Retinal pigment epithelial cell (primary cell): ENCODE data around the gene PDIA6.

ENCODE experiments used
- DNase-seq: peaks from one replicate; pipeline ENCODE4 v3.0.0-alpha.2; 2010; ENCODE audit warnings: low read depth
- H3K4me3 ChIP-seq: 2 replicates; pipeline ENCODE4 v1.5.1; 2011; ENCODE audit warnings: mild to moderate bottlenecking, low read length, control low read depth, moderate library complexity
- CTCF ChIP-seq: conservative IDR thresholded peaks from 2 replicates; pipeline ENCODE4 v1.5.1; 2011; ENCODE audit warnings: low read depth, low read length, control low read depth, inconsistent platforms

The PDIA6 gene

GRCh38 chr2:10832203-10832936, 19.8 kb upstream of the PDIA6 start:
- H3K4me3 ChIP-seq, result no peak overlapping the region
- DNase-seq, result peak; percentile 46
- peak; percentile 93 for TF ChIP-seq CTCF

DNA sequence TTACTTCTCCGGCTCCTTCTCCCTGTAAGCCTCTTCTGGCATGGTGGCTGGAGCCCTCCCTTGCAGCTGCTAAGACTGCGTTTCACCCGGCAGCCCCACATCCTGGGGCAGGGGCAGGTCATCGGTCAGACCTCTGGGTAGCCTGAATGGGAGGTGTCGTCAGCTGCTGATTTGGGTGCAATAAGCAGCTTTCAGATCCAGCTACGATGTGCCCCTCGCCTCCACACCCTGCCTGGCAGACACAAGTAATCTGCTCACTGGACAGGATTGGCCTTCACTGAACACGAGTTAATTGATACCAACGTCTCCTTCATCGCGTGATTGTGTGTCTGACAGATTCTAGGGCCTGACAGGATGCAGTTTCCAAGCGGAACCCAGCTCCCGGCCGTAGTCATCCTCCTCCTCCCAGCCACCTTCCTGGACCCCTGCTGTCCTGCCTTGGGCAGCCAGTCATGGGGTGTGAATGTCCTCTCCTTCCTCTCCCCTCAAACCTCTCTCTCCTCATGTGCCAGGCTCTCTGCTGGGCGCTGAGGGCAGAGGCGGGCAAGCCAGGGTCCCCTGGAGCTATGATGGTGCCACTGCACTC, 18.9 kb upstream of the PDIA6 start:
- DNase-seq, result peak; percentile 10
- peak overlapping the region; percentile 12 for H3K4me3 ChIP-seq
- no peak for TF ChIP-seq CTCF

DNA sequence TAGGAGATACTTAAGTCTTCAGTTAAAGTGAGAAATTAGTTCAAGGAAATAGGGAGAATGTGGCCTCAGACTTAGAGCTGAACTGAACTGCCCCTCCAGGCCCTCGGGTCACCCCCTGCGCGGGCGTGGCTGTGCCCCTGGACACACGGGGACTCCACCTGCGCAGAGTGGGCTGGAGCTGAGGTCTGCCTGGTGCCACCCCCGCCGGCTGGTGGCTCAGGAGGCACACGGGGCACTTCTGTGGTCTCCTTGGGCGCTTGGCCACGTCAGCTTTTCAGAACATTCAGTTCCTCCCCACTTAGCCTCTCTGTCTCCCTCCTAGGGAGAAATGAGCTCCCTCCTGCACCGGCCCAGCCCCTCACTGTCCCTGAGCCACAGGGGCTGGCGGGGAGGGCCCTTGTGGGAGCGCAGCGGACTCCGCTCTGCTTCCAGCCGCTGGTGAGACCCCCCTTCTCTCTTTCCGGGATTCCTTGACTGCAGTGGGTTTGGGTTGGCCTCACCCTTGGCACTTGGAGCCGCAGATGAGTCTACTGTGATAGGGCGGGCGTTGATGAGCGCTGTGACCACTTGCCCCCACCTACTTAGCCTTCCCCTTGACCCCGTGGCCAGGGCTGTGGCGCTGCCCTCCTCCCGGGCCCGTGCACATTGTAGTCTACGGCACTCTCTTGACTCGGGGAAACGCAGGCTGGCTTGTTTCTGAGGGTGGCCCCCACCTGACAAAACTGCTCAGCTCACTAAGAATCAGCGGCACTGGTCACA, 18.2 kb upstream of the PDIA6 start:
- no peak for DNase-seq
- H3K4me3 ChIP-seq, result peak overlapping the region; percentile 12
- TF ChIP-seq CTCF, result no peak

DNA sequence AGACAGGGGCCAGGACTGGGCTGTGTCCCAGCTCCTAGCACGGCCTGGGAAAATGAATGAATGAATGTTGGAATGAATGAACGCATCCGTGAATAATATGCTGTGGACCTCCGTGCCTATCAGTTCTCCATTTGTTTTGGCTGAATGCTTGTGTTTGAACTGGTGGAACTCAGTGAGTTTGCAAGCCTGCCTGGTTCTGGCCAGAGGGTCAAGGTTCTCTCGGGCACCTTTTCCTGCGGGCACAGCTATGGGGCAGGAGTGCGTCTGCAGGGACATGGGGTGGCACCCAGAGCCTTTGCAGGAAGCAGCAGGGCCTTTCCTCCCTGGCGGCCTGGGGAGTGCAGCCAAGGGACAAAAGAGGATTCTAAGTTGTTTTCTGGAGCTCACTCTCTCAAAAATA, 17.6 kb upstream of the PDIA6 start:
- no peak for TF ChIP-seq CTCF
- DNase-seq, result no peak
- no peak overlapping the region for H3K4me3 ChIP-seq

DNA sequence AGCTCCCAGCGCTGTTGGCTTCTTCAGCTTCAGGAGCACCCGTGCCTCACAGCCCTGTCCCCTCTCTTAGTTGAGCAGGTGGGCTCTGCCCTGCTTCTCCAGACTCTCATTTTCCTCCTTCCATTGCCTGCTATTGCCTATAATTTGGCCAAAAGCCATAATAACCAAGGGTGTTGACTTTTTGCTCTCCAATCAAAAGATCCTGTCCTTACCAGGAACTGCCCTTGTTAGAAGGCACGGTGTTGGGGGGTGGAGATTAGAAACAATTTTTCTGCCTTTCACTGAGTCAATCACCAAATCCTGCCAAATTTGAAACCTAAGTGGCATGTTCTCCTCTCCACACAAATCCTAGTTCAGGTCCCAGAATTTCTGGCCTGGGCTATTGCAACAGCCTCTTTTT, 16.7 kb upstream of the PDIA6 start:
- DNase-seq, result no peak
- no peak overlapping the region for H3K4me3 ChIP-seq
- no peak for TF ChIP-seq CTCF

GRCh38 chr2:10828346-10828745, 15.8 kb upstream of the PDIA6 start:
- no peak for TF ChIP-seq CTCF

More at GRCh38 chr2:10828346-10828745, 15.8 kb upstream of the PDIA6 start:
- H3K4me3 ChIP-seq, result no peak overlapping the region
- no peak for DNase-seq
